ENCODE results near the gene ZNF682.

ZNF682 gene

GRCh38 chr19:20044663-20045062 is 5.4 kb upstream of the ZNF682 start:
- Histone ChIP-seq H3K9me3 (replicated peaks; ENCODE audit: insufficient read depth, low read length) (no peaks in the 10 kb centered on the region), H3K9me2 (replicated peaks; ENCODE audit: insufficient read depth, low read length) (no peaks in the 10 kb centered on the region), H3K27me3 (replicated peaks; ENCODE audit: insufficient read depth, low read length) (no peaks in the 10 kb centered on the region), H3K9ac (ENCODE audit: low read length) (no peak overlapping the region), H3K4me3 (ENCODE audit: low read length) (no peak overlapping the region), H3K79me2 (ENCODE audit: low read length) (no peaks in the 10 kb centered on the region), H3K36me3 (replicated peaks; ENCODE audit: insufficient read depth, low read length) (no peaks in the 10 kb centered on the region), H3F3A (ENCODE audit: insufficient read depth, low read length) (no peaks in the 10 kb centered on the region), H4K20me1 (ENCODE audit: insufficient read depth, low read length) (no peaks in the 10 kb centered on the region), H2AFZ (ENCODE audit: low read length) (no peak overlapping the region), H3K4me2 (ENCODE audit: low read depth, low read length) (no peak overlapping the region), H3K4me1 (ENCODE audit: low read length) (no peaks in the 10 kb centered on the region), H3K27ac (ENCODE audit: low read length) (no peak overlapping the region)
- no peak for DNase-seq
- TF ChIP-seq, protein P1, sequence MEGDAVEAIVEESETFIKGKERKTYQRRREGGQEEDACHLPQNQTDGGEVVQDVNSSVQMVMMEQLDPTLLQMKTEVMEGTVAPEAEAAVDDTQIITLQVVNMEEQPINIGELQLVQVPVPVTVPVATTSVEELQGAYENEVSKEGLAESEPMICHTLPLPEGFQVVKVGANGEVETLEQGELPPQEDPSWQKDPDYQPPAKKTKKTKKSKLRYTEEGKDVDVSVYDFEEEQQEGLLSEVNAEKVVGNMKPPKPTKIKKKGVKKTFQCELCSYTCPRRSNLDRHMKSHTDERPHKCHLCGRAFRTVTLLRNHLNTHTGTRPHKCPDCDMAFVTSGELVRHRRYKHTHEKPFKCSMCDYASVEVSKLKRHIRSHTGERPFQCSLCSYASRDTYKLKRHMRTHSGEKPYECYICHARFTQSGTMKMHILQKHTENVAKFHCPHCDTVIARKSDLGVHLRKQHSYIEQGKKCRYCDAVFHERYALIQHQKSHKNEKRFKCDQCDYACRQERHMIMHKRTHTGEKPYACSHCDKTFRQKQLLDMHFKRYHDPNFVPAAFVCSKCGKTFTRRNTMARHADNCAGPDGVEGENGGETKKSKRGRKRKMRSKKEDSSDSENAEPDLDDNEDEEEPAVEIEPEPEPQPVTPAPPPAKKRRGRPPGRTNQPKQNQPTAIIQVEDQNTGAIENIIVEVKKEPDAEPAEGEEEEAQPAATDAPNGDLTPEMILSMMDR (IDR thresholded peaks at IDR 0.05; ENCODE audit: low read length), result no peak
- no peak for TF ChIP-seq EZH2phosphoT487 (IDR thresholded peaks at IDR 0.05; ENCODE audit: low read length)
- TF ChIP-seq EZH2 (optimal IDR thresholded peaks at IDR 0.05; ENCODE audit: low read depth, low read length), result no peak

DNA sequence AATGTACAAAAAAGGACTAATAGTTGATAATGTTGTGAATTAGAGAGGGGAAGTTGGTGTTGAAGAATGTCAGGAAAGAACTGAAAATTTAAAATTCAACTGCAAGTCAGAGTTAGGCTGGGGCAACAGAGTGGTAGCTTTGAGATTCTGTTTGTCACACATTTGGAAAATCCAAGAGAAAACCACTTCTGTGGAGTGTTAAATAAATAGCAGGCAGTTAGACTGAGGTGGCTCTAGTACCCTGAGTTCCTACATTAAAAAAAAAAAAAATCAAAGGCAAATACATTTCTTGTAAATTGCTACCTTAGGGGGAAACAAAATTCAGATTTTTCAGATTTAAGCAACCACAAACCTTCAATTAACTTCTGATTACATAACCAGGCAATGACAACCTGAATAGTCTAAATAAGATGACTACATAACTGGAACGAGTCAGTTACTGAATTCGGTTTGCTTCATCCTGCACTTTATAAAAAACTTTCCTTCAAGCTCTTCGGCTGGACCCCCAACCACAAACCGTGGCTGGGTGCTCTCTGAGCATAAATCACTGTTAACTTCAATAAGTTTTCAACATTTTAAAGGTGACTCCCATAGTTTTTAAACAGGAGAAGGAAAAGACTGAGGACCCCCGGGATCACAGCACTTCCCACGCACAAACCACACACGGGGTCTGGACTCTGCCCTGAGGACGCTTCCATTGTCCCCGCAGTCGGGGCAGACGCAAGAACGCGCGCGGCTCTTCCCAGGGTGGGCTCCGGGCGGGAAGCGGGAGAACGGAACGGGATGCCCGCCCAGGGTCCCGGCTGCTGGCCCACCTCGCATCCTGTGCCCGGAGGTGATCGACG is 725 bp downstream of the ZNF682 start:
- Histone ChIP-seq H3K36me3 (replicated peaks; ENCODE audit: insufficient read depth, low read length) (no peaks in the 10 kb centered on the region), H3K4me2 (ENCODE audit: low read depth, low read length) (no peak overlapping the region), H3K9me2 (replicated peaks; ENCODE audit: insufficient read depth, low read length) (no peaks in the 10 kb centered on the region), H3K27me3 (replicated peaks; ENCODE audit: insufficient read depth, low read length) (no peaks in the 10 kb centered on the region), H3K9ac (ENCODE audit: low read length) (no peak overlapping the region), H3F3A (ENCODE audit: insufficient read depth, low read length) (no peaks in the 10 kb centered on the region), H3K27ac (ENCODE audit: low read length) (no peak overlapping the region), H3K9me3 (replicated peaks; ENCODE audit: insufficient read depth, low read length) (no peaks in the 10 kb centered on the region), H3K4me1 (ENCODE audit: low read length) (no peaks in the 10 kb centered on the region), H2AFZ (ENCODE audit: low read length) (no peak overlapping the region), H4K20me1 (ENCODE audit: insufficient read depth, low read length) (no peaks in the 10 kb centered on the region), H3K79me2 (ENCODE audit: low read length) (no peaks in the 10 kb centered on the region), H3K4me3 (ENCODE audit: low read length) (no peak overlapping the region)
- DNase-seq, result no peak
- TF ChIP-seq, protein P1 (IDR thresholded peaks at IDR 0.05; ENCODE audit: low read length), result no peak
- TF ChIP-seq EZH2phosphoT487 (IDR thresholded peaks at IDR 0.05; ENCODE audit: low read length), result no peak
- no peak for TF ChIP-seq EZH2 (optimal IDR thresholded peaks at IDR 0.05; ENCODE audit: low read depth, low read length)

- H3K4me1 ChIP-seq (ENCODE audit: low read length), result no peaks in the 10 kb centered on the region
- H3K36me3 ChIP-seq (replicated peaks; ENCODE audit: insufficient read depth, low read length), result no peaks in the 10 kb centered on the region
- H3K9me3 ChIP-seq (replicated peaks; ENCODE audit: insufficient read depth, low read length), result no peaks in the 10 kb centered on the region
- H3F3A ChIP-seq (ENCODE audit: insufficient read depth, low read length), result no peaks in the 10 kb centered on the region
- H2AFZ ChIP-seq (ENCODE audit: low read length), result no peak overlapping the region
- H3K27ac ChIP-seq (ENCODE audit: low read length), result no peak overlapping the region
- H3K4me2 ChIP-seq (ENCODE audit: low read depth, low read length), result no peak overlapping the region
- no peaks in the 10 kb centered on the region for H3K9me2 ChIP-seq (replicated peaks; ENCODE audit: insufficient read depth, low read length)
- no peak overlapping the region for H3K9ac ChIP-seq (ENCODE audit: low read length)
- H4K20me1 ChIP-seq (ENCODE audit: insufficient read depth, low read length), result no peaks in the 10 kb centered on the region
- H3K4me3 ChIP-seq (ENCODE audit: low read length), result no peak overlapping the region
- no peaks in the 10 kb centered on the region for H3K27me3 ChIP-seq (replicated peaks; ENCODE audit: insufficient read depth, low read length)
- TF ChIP-seq, protein P1 (IDR thresholded peaks at IDR 0.05; ENCODE audit: low read length), result no peak
- TF ChIP-seq EZH2phosphoT487 (IDR thresholded peaks at IDR 0.05; ENCODE audit: low read length) (no peak), EZH2 (optimal IDR thresholded peaks at IDR 0.05; ENCODE audit: low read depth, low read length) (no peak)
- no peaks in the 10 kb centered on the region for H3K79me2 ChIP-seq (ENCODE audit: low read length)
- no peak for DNase-seq
These were observed 3.4 kb downstream of the ZNF682 start for GRCh38 chr19:20035935-20036334.

Measured in MM.1S (cell line).